ENCODE data around the gene CCT6B.
"Not testable (repeated sequence)": the region's sequence is repeated elsewhere in the genome, so short reads cannot be mapped to it uniquely, and the experiment has no call there.

The CCT6B gene, protein sequence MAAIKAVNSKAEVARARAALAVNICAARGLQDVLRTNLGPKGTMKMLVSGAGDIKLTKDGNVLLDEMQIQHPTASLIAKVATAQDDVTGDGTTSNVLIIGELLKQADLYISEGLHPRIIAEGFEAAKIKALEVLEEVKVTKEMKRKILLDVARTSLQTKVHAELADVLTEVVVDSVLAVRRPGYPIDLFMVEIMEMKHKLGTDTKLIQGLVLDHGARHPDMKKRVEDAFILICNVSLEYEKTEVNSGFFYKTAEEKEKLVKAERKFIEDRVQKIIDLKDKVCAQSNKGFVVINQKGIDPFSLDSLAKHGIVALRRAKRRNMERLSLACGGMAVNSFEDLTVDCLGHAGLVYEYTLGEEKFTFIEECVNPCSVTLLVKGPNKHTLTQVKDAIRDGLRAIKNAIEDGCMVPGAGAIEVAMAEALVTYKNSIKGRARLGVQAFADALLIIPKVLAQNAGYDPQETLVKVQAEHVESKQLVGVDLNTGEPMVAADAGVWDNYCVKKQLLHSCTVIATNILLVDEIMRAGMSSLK

DNA sequence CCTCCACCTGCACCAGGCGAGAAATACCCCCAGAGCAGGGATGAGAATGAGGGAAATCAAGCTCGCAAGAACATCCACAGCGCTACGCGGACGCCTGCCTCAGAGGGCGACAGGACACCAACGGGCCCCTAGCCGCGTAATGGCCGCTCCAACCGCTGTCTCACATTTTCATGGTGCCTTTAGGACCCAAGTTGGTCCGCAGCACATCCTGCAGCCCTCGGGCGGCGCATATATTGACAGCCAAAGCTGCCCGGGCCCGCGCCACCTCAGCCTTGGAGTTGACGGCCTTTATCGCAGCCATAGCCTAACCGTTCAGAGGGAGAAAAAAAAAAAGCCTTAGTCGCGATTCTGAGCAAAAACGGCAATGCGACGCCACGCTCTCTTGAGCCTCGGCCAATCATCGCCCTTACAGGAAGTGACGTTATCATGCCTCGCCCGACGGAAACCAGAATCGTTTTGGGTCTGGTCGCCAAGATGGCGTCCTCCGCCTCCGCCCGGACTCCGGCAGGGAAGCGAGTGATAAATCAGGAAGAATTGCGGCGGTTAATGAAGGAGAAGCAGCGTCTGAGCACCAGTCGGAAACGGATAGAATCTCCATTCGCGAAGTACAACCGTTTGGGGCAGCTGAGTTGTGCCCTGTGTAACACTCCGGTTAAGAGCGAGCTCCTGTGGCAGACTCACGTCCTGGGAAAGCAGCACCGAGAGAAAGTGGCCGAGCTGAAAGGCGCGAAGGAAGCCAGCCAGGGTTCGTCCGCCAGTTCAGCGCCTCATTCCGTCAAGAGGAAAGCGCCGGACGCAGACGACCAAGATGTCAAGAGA, at the start of gene CCT6B, which contains the start of gene ZNF830:
CCT6B (minus strand) TSS at position 368 of the 819 bp plus-strand sequence; CDS start at position 301, 67 bp downstream.
ZNF830 (plus strand) TSS at position 448 of the 819 bp plus-strand sequence; CDS start at position 475, 27 bp downstream.
- peak; percentile 89 for DNase-seq (ENCODE audit: low spot score)

DNA sequence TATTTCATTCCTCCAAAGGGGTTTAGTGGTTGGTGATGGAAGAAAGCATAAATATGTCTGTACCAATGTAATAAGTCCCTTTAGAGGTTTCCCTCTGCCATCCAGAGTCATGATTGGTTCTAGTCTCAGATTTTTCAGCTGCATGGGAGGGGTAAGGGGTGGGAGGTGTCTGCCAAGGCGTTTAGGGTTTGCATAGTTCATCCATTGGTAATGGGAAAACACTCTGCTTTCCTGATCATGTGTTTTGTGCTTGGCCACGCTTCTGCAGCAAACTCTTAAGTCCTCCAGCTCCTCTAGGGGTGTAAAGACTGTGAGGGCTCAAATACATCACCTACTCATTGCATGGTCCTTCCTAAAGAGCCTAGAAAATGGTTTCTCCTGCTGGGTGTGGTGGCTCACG, 48.8 kb upstream of the CCT6B start:
- no peak for DNase-seq (ENCODE audit: low spot score)

DNA sequence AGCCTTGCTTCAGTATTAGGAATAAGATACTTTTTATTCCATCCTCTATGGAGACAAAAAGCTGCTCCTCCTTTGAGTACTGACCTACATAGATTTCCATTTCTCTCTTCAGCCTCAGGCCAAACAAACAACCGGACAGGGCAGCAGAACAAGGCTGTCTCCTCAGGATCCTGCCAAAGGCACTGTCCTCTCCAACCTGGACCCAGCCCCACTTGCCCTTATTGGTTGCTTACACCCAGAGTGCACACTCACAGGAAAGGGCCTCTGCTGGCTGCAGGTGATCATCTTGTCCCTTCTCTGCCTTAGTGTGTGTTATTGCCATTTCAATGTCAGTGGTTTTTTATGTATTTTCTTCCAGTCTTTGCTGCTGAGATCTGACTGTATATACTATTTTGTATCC, 45.7 kb upstream of the CCT6B start:
- DNase-seq (ENCODE audit: low spot score): no peak

DNA sequence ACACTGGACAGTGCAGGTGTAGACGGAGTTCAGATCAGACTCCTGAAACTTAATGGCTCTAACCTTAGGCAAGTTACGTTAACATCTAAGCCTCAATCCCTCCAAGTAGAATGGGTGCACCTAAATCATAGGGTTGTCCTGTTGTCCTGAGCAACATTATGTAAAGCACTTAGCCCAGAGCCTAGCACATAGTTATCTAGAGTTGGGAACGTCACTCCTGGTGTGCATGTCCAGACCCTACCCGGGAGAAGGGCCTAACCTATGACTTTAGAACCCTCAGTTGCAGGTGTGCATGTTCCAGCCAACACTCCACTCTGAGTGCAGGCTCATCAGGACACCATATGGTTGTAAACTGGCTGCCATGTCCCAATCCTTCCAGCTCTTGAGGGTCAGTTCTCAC, 45.1 kb upstream of the CCT6B start:
- no peak for DNase-seq (ENCODE audit: low spot score)

DNA sequence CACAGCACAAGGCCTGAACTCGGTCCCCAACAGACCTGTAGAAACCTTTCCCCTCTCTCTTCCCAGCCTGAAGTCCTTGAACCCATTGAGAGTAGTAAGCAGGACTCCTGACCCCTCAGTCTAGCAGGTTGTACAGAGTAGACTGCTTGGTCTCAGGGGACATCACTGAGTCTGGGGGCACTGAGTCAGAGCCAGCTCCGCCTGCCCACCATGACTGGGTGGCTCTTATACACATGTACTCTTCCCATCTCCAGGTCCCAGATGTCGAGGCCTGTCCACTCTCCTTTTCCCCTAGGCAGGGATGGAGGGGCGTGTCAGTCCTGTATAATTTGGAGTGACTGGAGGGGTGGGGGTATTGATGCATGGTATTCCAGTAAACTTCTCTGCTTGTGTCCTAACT, 42.5 kb upstream of the CCT6B start:
- DNase-seq (ENCODE audit: low spot score): no peak

DNA sequence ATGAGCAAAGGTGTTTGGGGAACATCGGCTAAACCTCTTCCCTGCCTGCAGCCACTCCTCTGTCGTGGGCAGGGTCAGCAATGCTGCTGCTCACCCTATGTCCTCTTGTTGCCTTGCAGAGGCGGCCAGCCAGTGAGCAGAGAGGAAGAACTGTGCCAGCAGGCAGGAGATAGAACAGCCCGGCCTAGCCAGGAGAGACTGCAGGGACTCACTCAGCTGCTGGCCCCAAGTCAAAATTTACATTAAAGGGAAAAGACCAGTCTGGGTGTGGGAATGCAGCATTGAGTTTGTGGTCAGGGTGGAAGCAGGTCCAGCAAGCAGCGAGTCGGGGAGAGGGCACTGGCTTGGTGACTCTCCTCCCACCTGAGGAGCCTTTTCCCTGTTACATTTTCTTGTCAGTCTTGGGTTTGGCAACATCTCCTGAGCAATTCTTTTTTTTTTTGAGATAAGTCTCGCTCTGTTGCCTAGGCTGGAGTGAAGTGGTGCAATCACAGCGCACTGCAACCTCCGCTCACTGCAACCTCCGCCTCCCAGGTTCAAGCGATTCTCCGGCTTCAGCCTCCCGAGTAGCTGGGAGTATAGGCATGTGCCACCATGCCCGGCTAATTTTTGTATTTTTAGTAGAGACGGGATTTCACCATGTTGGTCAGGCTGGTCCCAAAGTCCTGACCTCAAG, 41.8 kb upstream of the CCT6B start:
- DNase-seq (ENCODE audit: low spot score): no peak

DNA sequence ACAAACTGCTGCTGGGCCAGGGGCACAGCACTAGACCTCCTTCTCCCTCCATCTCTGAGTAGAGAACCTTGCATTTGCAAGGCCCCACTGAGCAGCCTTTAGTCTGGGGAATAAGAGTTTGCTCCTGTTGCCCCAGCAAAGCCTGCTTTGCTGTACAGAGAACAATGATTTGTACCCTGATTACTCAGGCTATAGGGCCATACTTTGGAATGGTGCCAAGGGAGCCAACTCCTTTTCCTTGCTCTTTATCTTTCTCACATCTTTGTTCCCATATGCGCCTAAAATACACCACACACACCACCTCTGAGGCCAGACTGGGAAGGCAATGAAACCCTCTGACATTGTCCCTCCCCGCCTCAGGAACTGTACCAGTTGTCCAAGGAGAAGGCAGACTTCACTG, 40.3 kb upstream of the CCT6B start:
- no peak for DNase-seq (ENCODE audit: low spot score)

DNA sequence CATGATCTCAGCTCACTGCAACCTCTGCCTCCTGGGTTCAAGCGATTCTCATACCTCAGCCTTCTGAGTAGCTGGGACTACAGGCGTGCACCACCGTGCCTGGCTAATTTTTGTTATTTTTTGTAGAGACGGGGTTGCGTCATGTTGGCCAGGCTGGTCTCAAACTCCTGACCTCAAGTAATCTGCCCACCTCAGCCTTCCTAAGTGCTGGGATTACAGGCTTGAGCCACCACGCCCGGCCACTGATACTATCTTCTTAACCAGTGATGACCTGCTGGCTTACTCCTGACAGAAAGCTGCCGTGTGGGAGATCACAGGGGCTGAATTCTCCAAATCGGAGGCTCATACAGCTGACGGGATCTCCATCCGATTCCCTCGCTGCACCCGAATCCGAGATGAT, 39.7 kb upstream of the CCT6B start:
- DNase-seq (ENCODE audit: low spot score): not testable (repeated sequence)

DNA sequence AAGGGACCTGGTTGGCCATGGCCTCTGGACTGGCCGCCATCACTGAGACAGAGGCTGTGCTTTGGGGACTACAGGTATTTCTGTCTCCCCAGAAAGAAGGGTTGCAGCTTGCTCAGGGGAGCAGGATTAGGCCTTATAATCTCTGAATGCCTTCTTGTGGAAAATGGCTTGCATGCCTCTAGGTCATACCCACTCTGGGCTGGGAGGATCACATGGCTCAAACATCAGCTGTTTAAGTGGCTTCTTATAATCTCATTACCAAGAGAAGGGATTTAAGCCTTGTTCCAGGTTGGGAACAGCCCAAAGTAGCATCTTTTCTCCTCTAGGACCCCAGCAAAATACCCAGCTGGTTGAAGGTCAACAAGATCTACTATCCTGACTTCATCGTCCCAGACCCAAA, 38.2 kb upstream of the CCT6B start:
- DNase-seq (ENCODE audit: low spot score): no peak

DNA sequence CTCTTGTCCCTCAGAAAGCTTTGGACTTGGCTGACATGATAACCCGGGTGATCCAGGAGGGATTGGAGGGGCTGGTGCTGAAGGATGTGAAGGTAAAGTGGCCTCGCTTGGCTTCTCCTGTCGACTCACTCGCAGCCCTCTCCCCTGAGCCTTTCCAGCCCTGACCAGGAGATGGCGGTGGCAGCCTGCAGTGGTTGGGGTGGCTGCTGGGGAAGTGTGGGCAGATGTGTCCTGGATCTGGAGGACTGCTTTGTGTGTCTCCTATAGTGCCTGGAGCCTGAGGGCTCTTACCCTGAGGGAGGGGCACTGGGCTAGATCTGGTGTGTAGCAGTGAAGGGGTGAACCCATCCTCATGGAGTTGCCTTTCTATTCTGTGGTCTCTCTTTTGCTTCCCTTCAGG, 36.9 kb upstream of the CCT6B start:
- peak; percentile 78 for DNase-seq (ENCODE audit: low spot score)

DNA sequence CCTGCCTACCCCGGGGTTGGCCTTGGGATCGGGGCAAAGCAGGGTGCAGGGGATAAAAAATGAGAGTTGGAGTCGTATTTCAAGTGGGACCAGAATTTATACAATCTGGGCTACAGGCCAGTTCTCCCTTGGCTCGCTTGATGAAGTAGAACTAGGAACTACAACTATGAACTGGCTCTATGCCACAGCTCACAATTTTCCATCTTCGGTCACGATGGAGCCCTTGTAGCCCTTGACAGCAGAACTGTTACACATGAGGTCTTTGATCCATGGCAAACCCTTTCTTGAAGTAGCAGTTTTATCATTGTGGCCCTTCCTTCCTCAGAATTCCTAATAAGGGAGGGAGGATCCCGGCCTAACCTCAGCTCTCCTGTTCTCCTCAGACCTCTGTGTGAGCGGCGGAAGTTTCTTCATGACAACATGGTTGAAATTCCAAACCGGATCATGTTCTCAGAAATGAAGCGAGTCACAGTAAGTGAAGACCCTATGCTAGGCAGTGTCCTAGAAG, 36.1 kb upstream of the CCT6B start:
- DNase-seq (ENCODE audit: low spot score): no peak

DNA sequence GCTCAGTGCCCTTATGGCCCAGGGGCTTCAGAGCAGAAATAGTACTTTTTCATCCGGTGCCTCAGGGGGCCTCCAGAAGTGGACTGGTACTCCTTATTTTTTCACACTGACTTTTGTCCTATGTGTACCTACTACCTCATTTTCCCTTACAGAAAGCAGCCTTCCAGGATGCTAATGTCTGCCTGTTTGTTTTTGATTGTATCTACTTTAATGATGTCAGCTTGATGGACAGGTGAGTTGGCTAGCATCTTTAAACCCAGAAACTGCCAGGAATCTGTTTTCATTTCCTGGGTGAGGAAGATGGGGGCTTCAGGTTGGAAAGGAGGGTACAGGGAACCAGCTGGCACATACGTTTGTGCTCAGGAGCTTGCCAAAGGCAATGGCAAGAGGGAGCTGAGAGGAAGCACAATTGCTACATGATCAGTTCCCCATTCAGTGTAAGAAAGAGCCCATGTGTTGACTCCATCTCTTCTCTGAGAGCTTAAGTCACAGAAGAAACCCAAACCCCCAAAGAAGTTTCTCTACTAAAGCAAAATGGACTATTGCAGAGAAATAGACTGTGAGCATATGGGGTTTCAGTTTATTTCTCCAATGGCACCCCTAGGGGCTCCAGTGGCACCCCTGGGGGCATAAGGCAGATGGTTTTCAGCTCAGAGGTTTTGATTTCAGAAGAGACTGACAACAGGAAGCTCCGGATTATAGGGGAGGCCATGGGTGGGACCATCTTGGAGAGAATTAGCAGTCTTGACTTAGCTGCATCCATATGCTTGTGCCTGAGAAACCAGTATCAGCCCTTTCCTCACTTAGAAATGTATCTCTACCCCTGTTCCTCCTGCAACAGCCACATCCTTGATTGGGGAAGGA, 35.4 kb upstream of the CCT6B start:
- no peak for DNase-seq (ENCODE audit: low spot score)

DNA sequence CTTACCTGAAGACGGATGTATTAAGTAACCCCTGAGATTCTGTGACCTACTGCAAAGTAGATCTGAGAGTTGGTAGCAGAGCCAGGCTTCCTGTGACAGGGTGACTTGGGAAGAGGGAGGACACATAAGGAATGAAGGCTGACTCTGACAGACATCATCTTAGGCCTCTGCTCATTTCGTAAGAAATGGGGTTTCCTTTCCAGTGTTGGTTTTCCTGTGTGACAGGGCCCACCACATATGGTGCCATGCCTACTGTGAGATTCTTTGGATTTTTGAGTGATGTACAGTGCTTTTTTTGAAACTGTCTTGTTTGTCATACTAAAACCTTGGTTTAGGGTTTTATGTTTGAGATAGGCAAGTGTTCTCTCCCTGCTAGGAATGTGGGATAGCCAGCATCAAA, 31.8 kb upstream of the CCT6B start:
- DNase-seq (ENCODE audit: low spot score): no peak

DNA sequence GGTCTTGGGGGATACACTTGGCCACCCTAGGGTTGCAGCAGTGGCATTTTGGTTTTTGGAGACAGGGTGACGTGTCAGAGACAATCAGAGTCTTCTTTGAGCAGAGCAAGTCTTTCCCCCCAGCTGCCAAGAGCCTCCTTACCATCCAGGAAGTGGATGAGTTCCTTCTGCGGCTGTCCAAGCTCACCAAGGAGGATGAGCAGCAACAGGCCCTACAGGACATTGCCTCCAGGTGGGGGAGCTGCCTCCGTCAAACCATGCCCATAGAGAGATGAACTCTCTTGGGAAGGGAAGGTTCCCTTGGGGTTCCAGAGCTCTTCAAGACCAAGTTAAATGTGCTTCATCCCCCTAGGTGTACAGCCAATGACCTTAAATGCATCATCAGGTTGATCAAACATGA, 30.3 kb upstream of the CCT6B start:
- no peak for DNase-seq (ENCODE audit: low spot score)

DNA sequence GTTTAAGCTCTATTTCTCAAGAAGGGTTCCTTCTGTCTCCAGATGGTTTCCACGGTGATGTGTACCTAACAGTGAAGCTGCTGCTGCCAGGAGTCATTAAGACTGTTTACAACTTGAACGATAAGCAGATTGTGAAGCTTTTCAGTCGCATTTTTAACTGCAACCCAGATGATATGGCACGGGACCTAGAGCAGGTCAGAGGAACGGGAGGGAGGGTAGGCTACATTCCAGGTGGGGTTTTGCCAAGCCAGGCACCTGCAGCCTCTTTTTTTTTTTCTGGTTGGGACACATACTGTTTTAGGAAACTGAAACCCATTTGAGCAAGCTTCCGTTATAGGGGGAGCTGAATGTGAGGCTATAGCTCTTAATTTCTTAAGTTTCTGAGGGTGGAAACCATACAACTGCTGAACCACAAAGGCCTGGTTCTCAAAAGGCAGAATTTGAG, 29.7 kb upstream of the CCT6B start:
- no peak for DNase-seq (ENCODE audit: low spot score)

DNA sequence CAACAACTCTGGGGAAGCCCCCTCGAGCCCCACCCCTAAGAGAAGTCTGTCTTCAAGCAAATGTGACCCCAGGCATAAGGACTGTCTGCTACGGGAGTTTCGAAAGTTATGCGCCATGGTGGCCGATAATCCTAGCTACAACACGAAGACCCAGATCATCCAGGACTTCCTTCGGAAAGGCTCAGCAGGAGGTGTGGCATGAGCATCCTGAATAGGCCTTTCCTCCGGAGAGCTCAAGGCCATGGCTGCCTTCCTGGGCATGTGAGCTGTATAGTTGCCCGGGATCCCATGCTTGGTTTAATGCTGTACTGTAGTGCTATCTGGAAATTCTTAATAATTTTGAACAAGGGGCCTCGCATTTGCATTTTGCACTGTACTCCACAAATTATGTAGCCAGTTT, 28.2 kb upstream of the CCT6B start:
- DNase-seq (ENCODE audit: low spot score): no peak

DNA sequence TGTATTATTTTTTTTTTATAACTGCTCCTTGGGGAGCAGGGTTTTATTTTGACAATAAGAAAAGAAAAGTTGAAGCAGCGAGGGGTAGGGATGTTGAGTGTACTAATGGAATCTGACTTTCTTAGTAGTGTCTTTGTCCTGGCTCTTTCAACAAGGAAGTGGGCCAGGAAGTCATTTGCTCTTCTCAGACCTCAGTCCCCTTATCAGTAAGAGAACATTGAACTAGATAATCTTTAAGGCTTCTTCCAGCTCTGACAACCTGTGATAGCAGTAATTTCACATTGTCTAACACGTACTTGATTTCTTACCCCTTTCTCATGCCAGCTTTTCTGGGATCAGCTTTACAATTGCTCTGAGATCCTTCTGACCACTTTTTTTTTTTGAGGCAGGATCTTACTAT, 27.4 kb upstream of the CCT6B start:
- DNase-seq (ENCODE audit: low spot score): no peak

DNA sequence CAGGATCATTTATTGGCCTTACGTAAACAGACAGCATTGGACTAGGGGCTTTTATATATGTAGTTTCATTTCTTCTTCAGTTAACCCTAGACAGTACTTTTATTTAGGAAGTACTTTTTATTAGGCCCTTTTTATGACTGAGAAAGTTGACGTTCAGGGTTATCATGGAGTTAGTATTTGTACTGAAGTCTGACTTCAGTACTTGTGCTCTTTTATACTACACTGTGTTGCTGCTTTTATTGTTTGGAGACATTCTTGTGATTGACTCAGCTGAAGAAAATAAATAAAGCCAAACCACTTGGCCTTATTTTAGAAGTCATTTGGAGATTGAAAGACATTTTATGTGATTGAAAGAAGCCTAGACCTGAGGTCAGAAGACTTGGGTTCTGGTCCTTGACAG, 26.0 kb upstream of the CCT6B start:
- DNase-seq (ENCODE audit: low spot score): no peak

DNA sequence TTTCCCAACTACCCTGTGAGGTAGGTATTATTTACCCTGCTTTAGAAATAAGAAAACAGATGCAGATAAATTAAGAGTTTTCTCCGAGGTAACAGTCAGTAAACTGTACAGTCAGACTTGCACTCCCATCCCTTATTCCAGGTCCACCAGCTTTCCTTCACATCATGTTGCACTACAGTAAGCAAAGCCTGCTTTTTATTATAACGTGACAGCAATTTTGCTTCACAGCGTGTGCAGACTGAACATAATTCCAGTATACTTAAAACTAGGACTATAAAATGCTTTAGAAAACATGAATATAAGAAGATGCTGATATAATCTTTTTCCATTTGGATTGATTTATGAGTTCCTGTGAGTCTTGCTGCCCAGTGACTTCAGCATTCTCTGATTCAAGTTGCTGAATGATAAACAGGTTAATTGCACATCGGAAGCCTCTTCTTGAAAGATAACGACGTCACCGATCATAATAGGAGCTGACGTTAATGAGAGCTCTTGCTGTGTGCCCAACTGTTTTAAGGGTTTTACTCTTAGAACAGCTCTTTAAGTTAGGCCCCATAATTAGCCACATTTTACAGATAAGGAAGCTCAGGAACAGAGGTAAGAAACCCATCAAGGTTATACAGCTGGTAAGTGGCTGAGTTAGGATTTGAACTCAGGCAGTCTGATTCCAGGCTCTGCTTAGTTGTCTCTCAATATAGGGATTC, 20.4 kb upstream of the CCT6B start:
- no peak for DNase-seq (ENCODE audit: low spot score)
